Stimulated activated CD8-positive, alpha-beta memory T cell treated with anti-CD3 and anti-CD28 coated beads, Interleukin-4, amount 100 ng/mL, for 48 hours (primary cell): ENCODE data around the gene FAM174B.

Experiments
- DNase-seq: peaks from one replicate; pipeline ENCODE4 v3.0.0-alpha.2; 2020

FAM174B gene

GRCh38 chr15:92638709-92639365 lies 16.7 kb downstream of the FAM174B start:
- DNase-seq, result no peak

- DNase-seq, result no peak
Observed at GRCh38 chr15:92638291-92638708, 17.3 kb downstream of the FAM174B start.

GRCh38 chr15:92637626-92638025 lies 17.9 kb downstream of the FAM174B start:
- no peak for DNase-seq

GRCh38 chr15:92636908-92637481 lies 18.6 kb downstream of the FAM174B start:
- DNase-seq, result no peak

- no peak for DNase-seq
Observed at GRCh38 chr15:92636401-92636907, 19.1 kb downstream of the FAM174B start.

GRCh38 chr15:92634671-92635201 lies 20.8 kb downstream of the FAM174B start:
- no peak for DNase-seq

GRCh38 chr15:92634060-92634459 lies 21.5 kb downstream of the FAM174B start:
- DNase-seq, result no peak

- DNase-seq, result no peak
Observed at GRCh38 chr15:92633418-92633817, 22.2 kb downstream of the FAM174B start.

GRCh38 chr15:92633001-92633400 lies 22.6 kb downstream of the FAM174B start:
- no peak for DNase-seq

GRCh38 chr15:92631721-92632120 lies 23.9 kb downstream of the FAM174B start:
- DNase-seq, result no peak

GRCh38 chr15:92629975-92630626 lies 25.5 kb downstream of the FAM174B start:
- no peak for DNase-seq

GRCh38 chr15:92629276-92629974 lies 26.1 kb downstream of the FAM174B start:
- DNase-seq, result peak; percentile 58

- DNase-seq, result no peak
Observed at GRCh38 chr15:92627014-92627413, 28.6 kb downstream of the FAM174B start.

GRCh38 chr15:92625251-92625980 lies 30.2 kb downstream of the FAM174B start:
- DNase-seq, result no peak

- no peak for DNase-seq
Observed at GRCh38 chr15:92624401-92624991, 31.1 kb downstream of the FAM174B start.

- DNase-seq, result no peak
Observed at GRCh38 chr15:92623435-92623834, 32.1 kb downstream of the FAM174B start.

- no peak for DNase-seq
Observed at GRCh38 chr15:92621972-92622533, 33.5 kb downstream of the FAM174B start.

GRCh38 chr15:92620991-92621390 lies 34.6 kb downstream of the FAM174B start:
- no peak for DNase-seq

GRCh38 chr15:92619145-92620101 lies 36.2 kb downstream of the FAM174B start:
- DNase-seq, result no peak
